ENCODE measurements around the gene SH3BP5.

The SH3BP5 gene

DNA sequence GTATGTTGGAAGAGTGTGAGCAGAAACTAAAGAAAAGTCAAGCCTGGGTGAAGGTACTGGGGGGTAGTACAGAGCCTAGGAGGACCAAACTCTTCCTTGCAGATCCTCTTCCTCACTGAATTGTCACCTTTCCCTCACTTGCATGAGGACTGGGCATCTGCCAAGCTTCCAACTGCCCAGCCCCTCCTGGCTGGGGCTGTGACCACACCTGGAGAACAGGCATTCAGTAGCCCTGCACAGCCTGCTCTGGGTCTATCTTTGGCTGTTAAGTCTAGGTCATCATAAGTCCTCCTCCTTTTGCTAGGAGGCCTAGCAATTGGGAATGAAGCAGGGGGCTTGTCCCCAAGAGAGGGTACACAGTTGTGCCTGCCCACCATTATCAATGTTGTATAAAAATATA, 71.1 kb downstream of the SH3BP5 start:
- no peak for TF ChIP-seq EGR1 (IDR thresholded peaks at IDR 0.05)
- no peak for TF ChIP-seq USF1 (IDR thresholded peaks at IDR 0.05)
- no peak for TF ChIP-seq NFIC (IDR thresholded peaks at IDR 0.05)
- TF ChIP-seq EP300 (IDR thresholded peaks at IDR 0.05; ENCODE audit: borderline replicate concordance), result no peak

DNA sequence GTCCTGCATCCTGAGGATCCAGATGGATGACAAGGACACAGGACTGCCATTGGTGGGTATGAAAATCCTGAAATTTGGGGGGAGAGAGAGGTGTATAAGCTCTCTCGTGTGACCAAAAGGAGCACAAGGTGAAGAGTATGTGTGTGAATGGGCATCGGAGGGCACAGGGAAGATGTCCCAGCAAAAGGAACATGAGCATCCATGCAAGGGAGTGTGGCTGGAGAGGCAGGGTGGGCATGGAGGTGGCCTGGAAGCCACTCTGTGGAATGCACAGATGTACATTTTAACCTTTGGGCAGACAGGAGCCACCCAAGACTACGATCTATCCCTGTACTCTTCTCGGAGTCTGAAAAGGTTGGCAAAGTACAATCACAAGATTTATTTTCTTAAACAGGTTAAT, 71.9 kb downstream of the SH3BP5 start:
- no peak for TF ChIP-seq TAF1 (IDR thresholded peaks at IDR 0.05; ENCODE audit: low read depth)
- TF ChIP-seq RAD21 (IDR thresholded peaks at IDR 0.05; ENCODE audit: low read depth), result no peak
- TF ChIP-seq CREB1 (IDR thresholded peaks at IDR 0.05; ENCODE audit: low read depth), result no peak
- TF ChIP-seq EGR1 (IDR thresholded peaks at IDR 0.05), result no peak
- no peak for TF ChIP-seq MAX (IDR thresholded peaks at IDR 0.05)
- TF ChIP-seq CEBPB (IDR thresholded peaks at IDR 0.05), result no peak
- no peak for TF ChIP-seq TEAD4 (IDR thresholded peaks at IDR 0.05)
- TF ChIP-seq USF1 (IDR thresholded peaks at IDR 0.05), result no peak
- no peak for TF ChIP-seq EP300 (IDR thresholded peaks at IDR 0.05; ENCODE audit: borderline replicate concordance)
- no peak for TF ChIP-seq NFIC (IDR thresholded peaks at IDR 0.05)
- no peak for TF ChIP-seq TCF12 (IDR thresholded peaks at IDR 0.05; ENCODE audit: low read depth)
- TF ChIP-seq, protein P1, sequence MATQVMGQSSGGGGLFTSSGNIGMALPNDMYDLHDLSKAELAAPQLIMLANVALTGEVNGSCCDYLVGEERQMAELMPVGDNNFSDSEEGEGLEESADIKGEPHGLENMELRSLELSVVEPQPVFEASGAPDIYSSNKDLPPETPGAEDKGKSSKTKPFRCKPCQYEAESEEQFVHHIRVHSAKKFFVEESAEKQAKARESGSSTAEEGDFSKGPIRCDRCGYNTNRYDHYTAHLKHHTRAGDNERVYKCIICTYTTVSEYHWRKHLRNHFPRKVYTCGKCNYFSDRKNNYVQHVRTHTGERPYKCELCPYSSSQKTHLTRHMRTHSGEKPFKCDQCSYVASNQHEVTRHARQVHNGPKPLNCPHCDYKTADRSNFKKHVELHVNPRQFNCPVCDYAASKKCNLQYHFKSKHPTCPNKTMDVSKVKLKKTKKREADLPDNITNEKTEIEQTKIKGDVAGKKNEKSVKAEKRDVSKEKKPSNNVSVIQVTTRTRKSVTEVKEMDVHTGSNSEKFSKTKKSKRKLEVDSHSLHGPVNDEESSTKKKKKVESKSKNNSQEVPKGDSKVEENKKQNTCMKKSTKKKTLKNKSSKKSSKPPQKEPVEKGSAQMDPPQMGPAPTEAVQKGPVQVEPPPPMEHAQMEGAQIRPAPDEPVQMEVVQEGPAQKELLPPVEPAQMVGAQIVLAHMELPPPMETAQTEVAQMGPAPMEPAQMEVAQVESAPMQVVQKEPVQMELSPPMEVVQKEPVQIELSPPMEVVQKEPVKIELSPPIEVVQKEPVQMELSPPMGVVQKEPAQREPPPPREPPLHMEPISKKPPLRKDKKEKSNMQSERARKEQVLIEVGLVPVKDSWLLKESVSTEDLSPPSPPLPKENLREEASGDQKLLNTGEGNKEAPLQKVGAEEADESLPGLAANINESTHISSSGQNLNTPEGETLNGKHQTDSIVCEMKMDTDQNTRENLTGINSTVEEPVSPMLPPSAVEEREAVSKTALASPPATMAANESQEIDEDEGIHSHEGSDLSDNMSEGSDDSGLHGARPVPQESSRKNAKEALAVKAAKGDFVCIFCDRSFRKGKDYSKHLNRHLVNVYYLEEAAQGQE (IDR thresholded peaks at IDR 0.05; ENCODE audit: low read depth), result no peak
- TF ChIP-seq FOXM1 (IDR thresholded peaks at IDR 0.05; ENCODE audit: borderline replicate concordance, low read depth), result no peak
- TF ChIP-seq ZBTB7A (IDR thresholded peaks at IDR 0.05; ENCODE audit: low read depth), result no peak
- TF ChIP-seq YY1 (IDR thresholded peaks at IDR 0.05; ENCODE audit: low read depth), result no peak

DNA sequence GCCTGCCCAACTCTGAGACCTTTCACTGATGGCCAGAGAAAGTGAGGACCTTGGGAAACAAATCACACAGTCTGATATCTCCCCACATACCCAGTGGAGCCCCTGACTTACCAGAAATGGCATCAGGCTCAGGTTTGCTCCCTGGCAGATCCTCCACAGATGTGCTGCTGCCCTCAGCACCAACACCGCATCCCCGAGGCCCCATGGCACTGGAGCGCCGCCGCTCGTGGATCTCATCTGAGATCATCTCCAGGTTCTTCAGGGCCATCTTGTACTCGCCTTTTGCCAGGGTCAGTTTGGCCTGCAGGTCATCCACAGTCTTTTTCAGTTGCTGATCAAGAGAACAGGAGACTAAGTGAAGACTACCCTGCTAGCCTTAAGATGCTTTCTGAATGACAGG, 73.7 kb downstream of the SH3BP5 start:
- no peak for TF ChIP-seq EP300 (IDR thresholded peaks at IDR 0.05; ENCODE audit: borderline replicate concordance)
- TF ChIP-seq, protein P1 (IDR thresholded peaks at IDR 0.05; ENCODE audit: low read depth), result no peak
- TF ChIP-seq USF1 (IDR thresholded peaks at IDR 0.05), result no peak
- TF ChIP-seq RAD21 (IDR thresholded peaks at IDR 0.05; ENCODE audit: low read depth), result no peak
- TF ChIP-seq CREB1 (IDR thresholded peaks at IDR 0.05; ENCODE audit: low read depth), result no peak
- no peak for TF ChIP-seq FOXM1 (IDR thresholded peaks at IDR 0.05; ENCODE audit: borderline replicate concordance, low read depth)
- no peak for TF ChIP-seq TCF12 (IDR thresholded peaks at IDR 0.05; ENCODE audit: low read depth)
- no peak for TF ChIP-seq ZBTB7A (IDR thresholded peaks at IDR 0.05; ENCODE audit: low read depth)
- no peak for TF ChIP-seq TAF1 (IDR thresholded peaks at IDR 0.05; ENCODE audit: low read depth)
- TF ChIP-seq CEBPB (IDR thresholded peaks at IDR 0.05), result no peak
- no peak for TF ChIP-seq MAX (IDR thresholded peaks at IDR 0.05)
- TF ChIP-seq TEAD4 (IDR thresholded peaks at IDR 0.05), result no peak
- TF ChIP-seq NFIC (IDR thresholded peaks at IDR 0.05), result no peak
- TF ChIP-seq YY1 (IDR thresholded peaks at IDR 0.05; ENCODE audit: low read depth), result no peak
- no peak for TF ChIP-seq EGR1 (IDR thresholded peaks at IDR 0.05)

- TF ChIP-seq CEBPB (IDR thresholded peaks at IDR 0.05) (no peak), EGR1 (IDR thresholded peaks at IDR 0.05) (no peak), RAD21 (IDR thresholded peaks at IDR 0.05; ENCODE audit: low read depth) (no peak), FOXM1 (IDR thresholded peaks at IDR 0.05; ENCODE audit: borderline replicate concordance, low read depth) (no peak), EP300 (IDR thresholded peaks at IDR 0.05; ENCODE audit: borderline replicate concordance) (no peak), USF1 (IDR thresholded peaks at IDR 0.05) (no peak)
Observed at GRCh38 chr3:15256861-15257341, 75.5 kb downstream of the SH3BP5 start.

DNA sequence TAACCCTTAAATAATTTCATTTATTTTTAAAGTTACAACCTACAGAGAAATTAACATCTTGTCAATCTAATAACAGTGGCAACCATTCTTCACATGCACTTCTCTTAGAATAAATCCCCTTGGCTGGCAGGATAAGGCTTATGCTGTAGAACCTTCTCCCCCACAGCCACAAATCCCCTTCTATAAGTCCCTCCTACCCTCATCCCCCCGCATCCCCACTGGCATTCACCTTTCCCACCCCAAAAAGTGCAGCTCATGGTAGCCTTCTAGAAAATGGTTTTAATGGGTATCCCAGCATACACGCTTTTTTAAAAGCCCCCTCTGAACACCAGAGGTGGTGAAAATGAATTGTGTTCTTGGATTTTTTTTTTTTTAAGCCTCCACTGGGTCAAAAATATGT, 77.2 kb downstream of the SH3BP5 start:
- TF ChIP-seq CREB1 (IDR thresholded peaks at IDR 0.05; ENCODE audit: low read depth) (no peak), TEAD4 (IDR thresholded peaks at IDR 0.05) (no peak), TCF12 (IDR thresholded peaks at IDR 0.05; ENCODE audit: low read depth) (no peak)

Data from Ishikawa (cell line).